HCT116 (cell line): ENCODE measurements around the gene PRKN. TPM values are rescaled to one million over a fixed set of nuclear protein-coding genes. Genes with fewer than 3 reads are reported as not detected.

Experiments used
- ATAC-seq: fragments of 200-7000 bp; cut with Tn5 transposase; 2 replicates; pipeline ENCODE4 v1.9.1; 2020; ENCODE audit warnings: mild to moderate bottlenecking, moderate library complexity
- BruUV-seq: library from RNA; stranded (reverse); fragments of 400-500 nt; replicated peaks from 2 replicates; lab custom pipeline; 2021; lab: Mats Ljungman, UMichigan
- CTCF ChIA-PET: fragments of 300-600 bp; sonication (Branson Sonifier 250); formaldehyde crosslinking; loops from one replicate; lab custom pipeline; 2021; ENCODE audit warnings: antibody characterized with exemption; lab: Charles Lee
- POLR2A ChIA-PET: fragments of 300-600, 350-600 bp; sonication (Branson Sonifier 250); formaldehyde crosslinking; loops from one replicate; lab custom pipeline; 2021; ENCODE audit warnings: antibody characterized with exemption; lab: Charles Lee
- RAD21 ChIA-PET, 2 experiments: fragments of 300-600 bp; sonication (Branson Sonifier 250); formaldehyde crosslinking; loops; one replicate each; lab custom pipeline; 2023; ENCODE audit warnings: low total read pairs in 2 of 2; ENCODE audit not compliant: uncharacterized antibody in 2 of 2, unreplicated experiment in 2 of 2, low non-redundant PET in 1 of 2; lab: Charles Lee
- DNase-seq: peaks from one replicate; pipeline ENCODE4 v3.0.0-alpha.2; 2010; ENCODE audit warnings: low read depth, low spot score
- H2AFZ ChIP-seq: fragments of 200-600 bp; shearing (Covaris generic), sonication (generic); 2 replicates; pipeline ENCODE4 v1.6.1; 2017; ENCODE audit warnings: low read depth, mixed run types, mixed read lengths, antibody characterized with exemption, low read length; ENCODE audit not compliant: poor library complexity, severe bottlenecking
- H3K27ac ChIP-seq: 2 replicates; pipeline ENCODE4 v1.5.1; 2012; ENCODE audit warnings: low read depth, low read length
- H3K27me3 ChIP-seq: fragments of 200-600 bp; sonication (generic); 2 replicates; pipeline ENCODE4 v1.6.1; 2016; ENCODE audit warnings: mixed run types, low read length, mixed read lengths; ENCODE audit not compliant: insufficient read depth
- H3K36me3 ChIP-seq, 2 experiments: fragments of 200-500 bp in 1 of 2; fragments of 200-600 bp in 1 of 2; sonication (Bioruptor generic) in 1 of 2; sonication (generic) in 1 of 2; 2 replicates each; pipeline versions ENCODE4 v1.5.1 to v1.6.1; 2014 to 2016; ENCODE audit warnings: low read length in 2 of 2, inconsistent platforms in 1 of 2, mixed read lengths in 1 of 2, mixed run types in 1 of 2; ENCODE audit not compliant: insufficient read depth in 2 of 2, control insufficient read depth in 1 of 2
- H3K4me1 ChIP-seq, 2 experiments: fragments of 200-600 bp in 1 of 2; sonication (generic) in 1 of 2; 2 replicates each; pipeline versions ENCODE4 v1.5.1 to v1.6.1; 2012 to 2017; ENCODE audit warnings: low read length in 2 of 2, inconsistent platforms in 1 of 2, mild to moderate bottlenecking in 1 of 2, mixed read lengths in 1 of 2, mixed run types in 1 of 2, moderate library complexity in 1 of 2; ENCODE audit not compliant: insufficient read depth in 2 of 2, control insufficient read depth in 1 of 2
- H3K4me2 ChIP-seq: fragments of 200-600 bp; sonication (generic); 2 replicates; pipeline ENCODE4 v1.6.1; 2017; ENCODE audit warnings: mixed run types, low read length, mixed read lengths
- H3K4me3 ChIP-seq, 2 experiments: fragments of 200-600 bp in 1 of 2; sonication (generic) in 1 of 2; replicated peaks in 1 of 2; 2 replicates each; pipeline ENCODE4 v1.5.1; 2011 to 2016; ENCODE audit warnings: low read length in 2 of 2, control low read depth in 1 of 2, low read depth in 1 of 2, mild to moderate bottlenecking in 1 of 2, mixed read lengths in 1 of 2, mixed run types in 1 of 2
- H3K79me2 ChIP-seq: fragments of 200-600 bp; sonication (generic); 2 replicates; pipeline ENCODE4 v1.6.1; 2017; ENCODE audit warnings: mild to moderate bottlenecking, mixed run types, low read length, moderate library complexity, mixed read lengths; ENCODE audit not compliant: insufficient read depth
- H3K9ac ChIP-seq: fragments of 200-600 bp; sonication (generic); 2 replicates; pipeline ENCODE4 v1.6.1; 2016; ENCODE audit warnings: low read length, mixed read lengths
- H3K9me2 ChIP-seq: fragments of 200-600 bp; sonication (generic), shearing (Covaris generic); 2 replicates; pipeline ENCODE4 v1.6.1; 2017; ENCODE audit warnings: mixed run types, mild to moderate bottlenecking, moderate library complexity; ENCODE audit not compliant: insufficient read depth
- H3K9me3 ChIP-seq, 2 experiments: fragments of 200-500 bp in 1 of 2; fragments of 200-600 bp in 1 of 2; sonication (Bioruptor generic) in 1 of 2; sonication (generic) in 1 of 2; 2 replicates each; pipeline ENCODE4 v1.6.1; 2014 to 2017; ENCODE audit warnings: low read length in 2 of 2, mixed read lengths in 2 of 2, inconsistent platforms in 1 of 2, low read depth in 1 of 2, mild to moderate bottlenecking in 1 of 2, mixed run types in 1 of 2, moderate library complexity in 1 of 2; ENCODE audit not compliant: control insufficient read depth in 1 of 2, insufficient read depth in 1 of 2
- H4K20me1 ChIP-seq: fragments of 200-600 bp; sonication (generic), shearing (Covaris generic); 2 replicates; pipeline ENCODE4 v1.6.1; 2017; ENCODE audit warnings: mixed run types, mild to moderate bottlenecking, moderate library complexity; ENCODE audit not compliant: insufficient read depth
- CBX3 ChIP-seq: IDR thresholded peaks from 2 replicates; pipeline ENCODE4 v1.6.1; 2012; ENCODE audit warnings: low read depth
- CEBPB ChIP-seq: IDR thresholded peaks from 2 replicates; pipeline ENCODE4 v1.6.1; 2012; ENCODE audit warnings: low read depth
- CTCF ChIP-seq, 3 experiments: fragments of 200-600 bp in 1 of 3; sonication (generic) in 1 of 3; IDR thresholded peaks in 2 of 3; conservative IDR thresholded peaks in 1 of 3; 2 replicates each; pipeline ENCODE4 v1.5.1; 2012 to 2017; ENCODE audit warnings: low read depth in 2 of 3, low read length in 2 of 3, antibody characterized with exemption in 1 of 3, borderline replicate concordance in 1 of 3, control low read depth in 1 of 3, mild to moderate bottlenecking in 1 of 3, mixed read lengths in 1 of 3, mixed run types in 1 of 3, moderate library complexity in 1 of 3; ENCODE audit not compliant: insufficient read depth in 1 of 3
- ELF1 ChIP-seq: IDR thresholded peaks from 2 replicates; pipeline ENCODE4 v1.6.1; 2012; ENCODE audit warnings: low read depth, borderline replicate concordance
- EZH2 ChIP-seq: fragments of 200-600 bp; sonication (generic); IDR thresholded peaks from 2 replicates; pipeline ENCODE4 v1.6.1; 2017; ENCODE audit warnings: antibody characterized with exemption, mixed run types
- EZH2phosphoT487 ChIP-seq: fragments of 200-600 bp; IDR thresholded peaks from 2 replicates; pipeline ENCODE4 v1.6.1; 2018; ENCODE audit warnings: antibody characterized with exemption, borderline replicate concordance
- MAX ChIP-seq: IDR thresholded peaks from 2 replicates; pipeline ENCODE4 v1.6.1; 2012
- POLR2A ChIP-seq: IDR thresholded peaks from 2 replicates; pipeline ENCODE4 v1.7.0; 2011; ENCODE audit warnings: borderline replicate concordance; ENCODE audit not compliant: insufficient read depth, insufficient read length; ENCODE audit errors: extremely low read depth
- POLR2AphosphoS5 ChIP-seq: IDR thresholded peaks from 2 replicates; pipeline ENCODE4 v1.6.1; 2011; ENCODE audit warnings: mild to moderate bottlenecking, low read depth, low read length, moderate library complexity
- SP1 ChIP-seq: IDR thresholded peaks from 2 replicates; pipeline ENCODE4 v1.6.1; 2012; ENCODE audit warnings: low read depth
- SRF ChIP-seq: IDR thresholded peaks from 2 replicates; pipeline ENCODE4 v1.6.1; 2012; ENCODE audit warnings: low read depth
- TCF7L2 ChIP-seq: IDR thresholded peaks from 2 replicates; pipeline ENCODE4 v1.7.0; 2011; ENCODE audit warnings: borderline replicate concordance, inconsistent platforms; ENCODE audit not compliant: insufficient read depth, insufficient read length; ENCODE audit errors: extremely low read depth
- ZFX ChIP-seq: fragments of 450-650 bp; IDR thresholded peaks from 2 replicates; pipeline ENCODE4 v1.6.1; 2017
- ZNF274 ChIP-seq: fragments of 200-500 bp; sonication (Bioruptor generic); IDR thresholded peaks from 2 replicates; pipeline ENCODE4 v1.6.1; 2014; ENCODE audit warnings: mild to moderate bottlenecking, low read depth, low read length, inconsistent platforms
- intact Hi-C: fragments of 100-400 bp; cut with micrococcal nuclease; formaldehyde crosslinking; loops from 2 replicates; pipeline ENCODE4 v1.10.0; 2022
- total RNA-seq: library from RNA; stranded (reverse); gene quantifications from one replicate; pipeline ENCODE4 v1.2.1, GENCODE V29; 2021; ENCODE audit not compliant: unreplicated experiment
- TF ChIP-seq, protein P1 (sequence below): IDR thresholded peaks from 2 replicates; pipeline ENCODE4 v1.6.1; 2012; ENCODE audit warnings: low read depth

The PRKN gene
- total RNA-seq, 1 experiment from 2014 or later: 2.6 TPM

GRCh38 chr6:162728706-162729105 lies 1.1 kb upstream of the PRKN start:
- intact Hi-C loops: no loop called here
- RAD21 ChIA-PET: no interaction called here
- Histone ChIP-seq H3K9me2 (no peaks in the 10 kb centered on the region), H3K27ac (no peak overlapping the region), H3K79me2 (no peaks in the 10 kb centered on the region), H3K27me3 (no peaks in the 10 kb centered on the region), H3K4me1 (peaks cover 0 to 9% of the 10 kb centered on the region in 2 experiments; a peak in 1 of 4 replicates)
- no TSS peak for BruUV-seq
- TF ChIP-seq EZH2 (no peak), SP1 (no peak), TCF7L2 (no peak), POLR2A (no peak), EZH2phosphoT487 (no peak), ZNF274 (no peak), CTCF (IDR thresholded peaks at IDR 0.05 in 2 of 3, conservative IDR thresholded peaks at IDR 0.05 in 1 of 3; ENCODE audit: borderline replicate concordance in 1 of 3, insufficient read depth in 1 of 3, low read depth in 2 of 3, low read length in 2 of 3) (no peak), SRF (no peak), MAX (no peak), POLR2AphosphoS5 (no peak), ZFX (no peak), CEBPB (no peak), CBX3 (no peak), ELF1 (no peak)
- TF ChIP-seq, protein P1, sequence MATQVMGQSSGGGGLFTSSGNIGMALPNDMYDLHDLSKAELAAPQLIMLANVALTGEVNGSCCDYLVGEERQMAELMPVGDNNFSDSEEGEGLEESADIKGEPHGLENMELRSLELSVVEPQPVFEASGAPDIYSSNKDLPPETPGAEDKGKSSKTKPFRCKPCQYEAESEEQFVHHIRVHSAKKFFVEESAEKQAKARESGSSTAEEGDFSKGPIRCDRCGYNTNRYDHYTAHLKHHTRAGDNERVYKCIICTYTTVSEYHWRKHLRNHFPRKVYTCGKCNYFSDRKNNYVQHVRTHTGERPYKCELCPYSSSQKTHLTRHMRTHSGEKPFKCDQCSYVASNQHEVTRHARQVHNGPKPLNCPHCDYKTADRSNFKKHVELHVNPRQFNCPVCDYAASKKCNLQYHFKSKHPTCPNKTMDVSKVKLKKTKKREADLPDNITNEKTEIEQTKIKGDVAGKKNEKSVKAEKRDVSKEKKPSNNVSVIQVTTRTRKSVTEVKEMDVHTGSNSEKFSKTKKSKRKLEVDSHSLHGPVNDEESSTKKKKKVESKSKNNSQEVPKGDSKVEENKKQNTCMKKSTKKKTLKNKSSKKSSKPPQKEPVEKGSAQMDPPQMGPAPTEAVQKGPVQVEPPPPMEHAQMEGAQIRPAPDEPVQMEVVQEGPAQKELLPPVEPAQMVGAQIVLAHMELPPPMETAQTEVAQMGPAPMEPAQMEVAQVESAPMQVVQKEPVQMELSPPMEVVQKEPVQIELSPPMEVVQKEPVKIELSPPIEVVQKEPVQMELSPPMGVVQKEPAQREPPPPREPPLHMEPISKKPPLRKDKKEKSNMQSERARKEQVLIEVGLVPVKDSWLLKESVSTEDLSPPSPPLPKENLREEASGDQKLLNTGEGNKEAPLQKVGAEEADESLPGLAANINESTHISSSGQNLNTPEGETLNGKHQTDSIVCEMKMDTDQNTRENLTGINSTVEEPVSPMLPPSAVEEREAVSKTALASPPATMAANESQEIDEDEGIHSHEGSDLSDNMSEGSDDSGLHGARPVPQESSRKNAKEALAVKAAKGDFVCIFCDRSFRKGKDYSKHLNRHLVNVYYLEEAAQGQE: no peak
- TF ChIP-seq, all 23 proteins: peak for 0
- no peak for DNase-seq
- peak overlapping the region; percentile 70; the same call in 1 of the 2 replicates for H3K4me2 ChIP-seq
- no peak overlapping the region for H2AFZ ChIP-seq
- no peaks in the 10 kb centered on the region for H4K20me1 ChIP-seq
- no peaks in the 10 kb centered on the region; a peak in 1 of 4 replicates for H3K9me3 ChIP-seq
- no peak overlapping the region for H3K9ac ChIP-seq
- H3K4me3 ChIP-seq: no peak overlapping the region
- ChIA-PET POLR2A (no interaction called here), CTCF (no interaction called here)
- no peak for ATAC-seq
- no peaks in the 10 kb centered on the region for H3K36me3 ChIP-seq
